ENCODE results near the gene COL23A1. TPM values are rescaled to one million over a fixed set of nuclear protein-coding genes. Genes with fewer than 3 reads are reported as not detected.

COL23A1 gene
- total and polyA plus RNA-seq, 2 donors (not counting 1 experiment from before 2014, with no cell fraction given): not detected

DNA sequence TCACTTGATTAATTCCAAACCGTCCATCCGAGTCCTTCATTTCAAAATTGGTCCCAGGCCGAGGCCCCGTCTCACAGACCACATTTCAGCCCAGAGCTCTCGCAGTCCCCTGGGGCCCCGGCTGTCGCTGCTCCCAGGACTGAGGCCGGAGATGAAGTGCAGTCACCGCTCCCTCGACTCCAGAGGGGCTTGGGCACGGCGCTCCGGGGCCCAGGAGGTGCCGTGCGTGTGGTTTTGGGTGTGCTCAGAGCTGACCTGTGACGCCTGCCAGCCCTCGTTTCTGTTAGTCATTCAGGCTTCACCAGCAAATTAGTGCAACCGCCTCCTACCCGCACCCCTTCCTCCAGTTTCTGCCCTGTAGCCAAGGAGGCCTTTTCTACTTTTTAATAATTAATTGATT is 308.9 kb downstream of the COL23A1 start:
- Histone ChIP-seq H3K27me3 (ENCODE audit: control insufficient read depth, insufficient read depth, low read length) (no peaks in the 10 kb centered on the region), H4K20me1 (ENCODE audit: control insufficient read depth, extremely low read depth, insufficient read depth, low read length) (no peaks in the 10 kb centered on the region), H3K4me2 (ENCODE audit: extremely low read depth, insufficient read depth, low read length) (no peak overlapping the region), H3K4me1 (ENCODE audit: control insufficient read depth, extremely low read depth, insufficient read depth, low read length) (no peaks in the 10 kb centered on the region), H2AFZ (ENCODE audit: low read length) (no peak overlapping the region), H3K79me2 (ENCODE audit: control insufficient read depth, insufficient read depth, low read length) (no peaks in the 10 kb centered on the region), H3K4me3 (replicated peaks in 1 of 4; ENCODE audit: control extremely low read depth in 1 of 4, insufficient read depth in 1 of 4, low read depth in 3 of 4, low read length in 4 of 4) (no peak overlapping the region), H3K9ac (ENCODE audit: insufficient read depth, low read length) (no peak overlapping the region), H3K9me3 (ENCODE audit: control insufficient read depth, insufficient read depth, low read depth, low read length) (no peaks in the 10 kb centered on the region), H3K27ac (ENCODE audit: insufficient read depth, low read length) (no peak overlapping the region), H3K36me3 (ENCODE audit: control insufficient read depth, insufficient read depth, low read length) (no peaks in the 10 kb centered on the region)
- no peak for DNase-seq (ENCODE audit: low read depth in 2 of 2)
- TF ChIP-seq CTCF (conservative IDR thresholded peaks at IDR 0.05 in 1 of 2, IDR thresholded peaks at IDR 0.05 in 1 of 2; ENCODE audit: low read depth in 1 of 2, low read length in 2 of 2): no peak
- no peak for TF ChIP-seq EZH2 (IDR thresholded peaks at IDR 0.05; ENCODE audit: low read length, missing control alignments)

- Histone ChIP-seq H4K20me1 (ENCODE audit: control insufficient read depth, extremely low read depth, insufficient read depth, low read length) (no peaks in the 10 kb centered on the region), H3K4me2 (ENCODE audit: extremely low read depth, insufficient read depth, low read length) (no peak overlapping the region), H3K79me2 (ENCODE audit: control insufficient read depth, insufficient read depth, low read length) (no peaks in the 10 kb centered on the region), H3K36me3 (ENCODE audit: control insufficient read depth, insufficient read depth, low read length) (no peaks in the 10 kb centered on the region), H2AFZ (ENCODE audit: low read length) (no peak overlapping the region), H3K9ac (ENCODE audit: insufficient read depth, low read length) (no peak overlapping the region), H3K27me3 (ENCODE audit: control insufficient read depth, insufficient read depth, low read length) (no peaks in the 10 kb centered on the region), H3K4me3 (replicated peaks in 1 of 4; ENCODE audit: control extremely low read depth in 1 of 4, insufficient read depth in 1 of 4, low read depth in 3 of 4, low read length in 4 of 4) (no peak overlapping the region), H3K4me1 (ENCODE audit: control insufficient read depth, extremely low read depth, insufficient read depth, low read length) (no peaks in the 10 kb centered on the region), H3K27ac (ENCODE audit: insufficient read depth, low read length) (no peak overlapping the region), H3K9me3 (ENCODE audit: control insufficient read depth, insufficient read depth, low read depth, low read length) (no peaks in the 10 kb centered on the region)
- TF ChIP-seq CTCF (conservative IDR thresholded peaks at IDR 0.05 in 1 of 2, IDR thresholded peaks at IDR 0.05 in 1 of 2; ENCODE audit: low read depth in 1 of 2, low read length in 2 of 2): no peak
- no peak for TF ChIP-seq EZH2 (IDR thresholded peaks at IDR 0.05; ENCODE audit: low read length, missing control alignments)
- DNase-seq (ENCODE audit: low read depth in 2 of 2): no peak
Measured at GRCh38 chr5:178280631-178281030, 309.6 kb downstream of the COL23A1 start.

GRCh38 chr5:178279723-178280438 is 310.3 kb downstream of the COL23A1 start:
- Histone ChIP-seq H3K36me3 (ENCODE audit: control insufficient read depth, insufficient read depth, low read length) (no peaks in the 10 kb centered on the region), H3K4me3 (replicated peaks in 1 of 4; ENCODE audit: control extremely low read depth in 1 of 4, insufficient read depth in 1 of 4, low read depth in 3 of 4, low read length in 4 of 4) (no peak overlapping the region), H3K9me3 (ENCODE audit: control insufficient read depth, insufficient read depth, low read depth, low read length) (no peaks in the 10 kb centered on the region), H3K9ac (ENCODE audit: insufficient read depth, low read length) (no peak overlapping the region), H4K20me1 (ENCODE audit: control insufficient read depth, extremely low read depth, insufficient read depth, low read length) (no peaks in the 10 kb centered on the region), H2AFZ (ENCODE audit: low read length) (no peak overlapping the region), H3K27ac (ENCODE audit: insufficient read depth, low read length) (no peak overlapping the region), H3K4me1 (ENCODE audit: control insufficient read depth, extremely low read depth, insufficient read depth, low read length) (no peaks in the 10 kb centered on the region), H3K27me3 (ENCODE audit: control insufficient read depth, insufficient read depth, low read length) (no peaks in the 10 kb centered on the region), H3K4me2 (ENCODE audit: extremely low read depth, insufficient read depth, low read length) (peak overlapping the region; percentile 13), H3K79me2 (ENCODE audit: control insufficient read depth, insufficient read depth, low read length) (no peaks in the 10 kb centered on the region)
- TF ChIP-seq EZH2 (IDR thresholded peaks at IDR 0.05; ENCODE audit: low read length, missing control alignments): no peak
- TF ChIP-seq CTCF (conservative IDR thresholded peaks at IDR 0.05 in 1 of 2, IDR thresholded peaks at IDR 0.05 in 1 of 2; ENCODE audit: low read depth in 1 of 2, low read length in 2 of 2): peak; percentile 81 to 98
- peak; percentile 44 to 76 for DNase-seq (ENCODE audit: low read depth in 2 of 2)

All from fibroblast of lung (primary cell).